GM23338 (cell line): ENCODE data around the gene NDST4. TPM values are rescaled to one million over a fixed set of nuclear protein-coding genes. Genes with fewer than 3 reads are reported as not detected.

Experiments
- ATAC-seq: fragments of 200-7000 bp; cut with Tn5 transposase; 3 replicates; pipeline ENCODE4 v1.9.1; 2020
- DNase-seq: peaks from one replicate; pipeline ENCODE4 v3.0.0-alpha.2; 2015; ENCODE audit warnings: low spot score
- H2AFZ ChIP-seq: fragments of 200-600 bp; sonication (generic); 2 replicates; pipeline ENCODE4 v1.8.0; 2016; ENCODE audit warnings: antibody characterized with exemption, mild to moderate bottlenecking, moderate library complexity
- H3F3A ChIP-seq: fragments of 200-600 bp; sonication (generic); replicated peaks from 2 replicates; pipeline ENCODE4 v1.8.0; 2017; ENCODE audit warnings: antibody characterized with exemption, mixed run types, low read depth
- H3K27ac ChIP-seq: fragments of 200-600 bp; sonication (generic); 2 replicates; pipeline ENCODE4 v1.6.1; 2016; ENCODE audit warnings: low read depth
- H3K27me3 ChIP-seq: fragments of 200-600 bp; sonication (generic); 2 replicates; pipeline ENCODE4 v1.8.0; 2016; ENCODE audit warnings: mild to moderate bottlenecking, mixed run types, moderate library complexity; ENCODE audit not compliant: insufficient read depth
- H3K36me3 ChIP-seq: fragments of 200-600 bp; sonication (generic); 2 replicates; pipeline ENCODE4 v1.8.0; 2016; ENCODE audit warnings: mild to moderate bottlenecking; ENCODE audit not compliant: insufficient read depth
- H3K4me1 ChIP-seq: fragments of 200-600 bp; sonication (generic); 2 replicates; pipeline ENCODE4 v1.8.0; 2016; ENCODE audit warnings: mild to moderate bottlenecking, moderate library complexity; ENCODE audit not compliant: insufficient read depth
- H3K4me2 ChIP-seq: fragments of 200-600 bp; sonication (generic); 2 replicates; pipeline ENCODE4 v1.7.1; 2017; ENCODE audit warnings: mixed run types
- H3K4me3 ChIP-seq: fragments of 200-600 bp; sonication (generic); 2 replicates; pipeline ENCODE4 v1.6.1; 2016; ENCODE audit warnings: mixed run types
- H3K79me2 ChIP-seq: fragments of 200-600 bp; sonication (generic); replicated peaks from 2 replicates; pipeline ENCODE4 v1.8.0; 2017; ENCODE audit warnings: mild to moderate bottlenecking; ENCODE audit not compliant: insufficient read depth
- H3K9me2 ChIP-seq: fragments of 200-600 bp; sonication (generic); 2 replicates; pipeline ENCODE4 v1.8.0; 2017; ENCODE audit not compliant: insufficient read depth
- H4K20me1 ChIP-seq: fragments of 200-600 bp; sonication (generic); replicated peaks from 2 replicates; pipeline ENCODE4 v1.8.0; 2017; ENCODE audit warnings: mild to moderate bottlenecking; ENCODE audit not compliant: insufficient read depth
- H3K27ac Mint-ChIP-seq: 2 replicates; pipeline ENCODE4 v1.8.0; 2020; ENCODE audit warnings: inconsistent platforms, mild to moderate bottlenecking, moderate library complexity, mixed read lengths
- H3K27me3 Mint-ChIP-seq: 3 replicates; pipeline ENCODE4 v1.8.0; 2022; ENCODE audit warnings: low read depth, mild to moderate bottlenecking, moderate library complexity, mixed read lengths, inconsistent platforms; ENCODE audit not compliant: insufficient read depth, poor library complexity
- H3K36me3 Mint-ChIP-seq: 3 replicates; pipeline ENCODE4 v1.8.0; 2021; ENCODE audit warnings: low read depth, mild to moderate bottlenecking, inconsistent platforms, moderate library complexity, mixed read lengths
- H3K4me1 Mint-ChIP-seq: 3 replicates; pipeline ENCODE4 v1.8.0; 2020; ENCODE audit warnings: mild to moderate bottlenecking, inconsistent platforms, mixed read lengths
- H3K4me3 Mint-ChIP-seq: 3 replicates; pipeline ENCODE4 v1.8.0; 2021; ENCODE audit warnings: moderate library complexity, mild to moderate bottlenecking, inconsistent platforms, mixed read lengths
- H3K9me3 Mint-ChIP-seq: 3 replicates; pipeline ENCODE4 v1.8.0; 2020; ENCODE audit warnings: moderate library complexity, mild to moderate bottlenecking, inconsistent platforms, mixed read lengths
- CREB1 ChIP-seq: fragments of 250-450 bp; sonication (Bioruptor Pico); IDR thresholded peaks from 2 replicates; pipeline ENCODE4 v1.5.0; 2020; ENCODE audit warnings: low read depth, mild to moderate bottlenecking, moderate library complexity
- CTCF ChIP-seq, 2 experiments: fragments of 200-600 bp in 1 of 2; sonication (generic) in 1 of 2; conservative IDR thresholded peaks; 2 replicates each; pipeline versions ENCODE4 v1.5.1 to v1.6.1; 2016 to 2017; ENCODE audit warnings: antibody characterized with exemption in 2 of 2, low read depth in 2 of 2, mild to moderate bottlenecking in 2 of 2, moderate library complexity in 1 of 2
- ETS1 ChIP-seq: IDR thresholded peaks from 2 replicates; pipeline ENCODE4 v1.6.1; 2016; ENCODE audit warnings: antibody characterized with exemption
- EZH2 ChIP-seq: fragments of 200-600 bp; sonication (generic); IDR thresholded peaks from one replicate; pipeline ENCODE4 v1.8.0; 2017; ENCODE audit warnings: antibody characterized with exemption, mild to moderate bottlenecking, low read depth; ENCODE audit not compliant: unreplicated experiment
- JUNB ChIP-seq: IDR thresholded peaks from one replicate; pipeline ENCODE4 v1.6.1; 2016; ENCODE audit warnings: antibody characterized with exemption; ENCODE audit not compliant: unreplicated experiment
- NANOG ChIP-seq: IDR thresholded peaks from 2 replicates; pipeline ENCODE4 v1.6.1; 2016; ENCODE audit warnings: antibody characterized with exemption, borderline replicate concordance
- REST ChIP-seq: IDR thresholded peaks from one replicate; pipeline ENCODE4 v1.6.1; 2018; ENCODE audit warnings: antibody characterized with exemption; ENCODE audit not compliant: unreplicated experiment
- ZNF114 ChIP-seq: fragments of 250-450 bp; sonication (Bioruptor Pico); IDR thresholded peaks from 2 replicates; pipeline ENCODE4 v1.5.0; 2020; ENCODE audit warnings: mild to moderate bottlenecking, moderate library complexity
- ZNF331 ChIP-seq: fragments of 250-450 bp; sonication (Bioruptor Pico); IDR thresholded peaks from 2 replicates; pipeline ENCODE4 v1.5.0; 2020; ENCODE audit warnings: low read depth, mild to moderate bottlenecking, moderate library complexity
- ZNF462 ChIP-seq: fragments of 250-450 bp; sonication (Bioruptor Pico); IDR thresholded peaks from 2 replicates; pipeline ENCODE4 v1.5.0; 2020; ENCODE audit warnings: mild to moderate bottlenecking, moderate library complexity
- polyA plus RNA-seq: library from polyadenylated mRNA; unstranded; fragments of >200 nt; fragmentation: Nextera tagmentation; extraction: Ambion mirVana; gene quantifications from 2 replicates; pipeline ENCODE4 v1.2.1, GENCODE V29; 2016
- total RNA-seq: library from RNA; depleted of rRNA; stranded (reverse); fragments of >200 nt; shearing (Covaris generic); gene quantifications from 2 replicates; pipeline ENCODE4 v1.2.3, GENCODE V29; 2014

Gene NDST4
- total and polyA plus RNA-seq, 2 experiments from 2014 or later = not detected

GRCh38 chr4:114986133-114986532, 127.3 kb downstream of the NDST4 start (continued):
- TF ChIP-seq ZNF462 = no peak
- TF ChIP-seq REST = no peak
- no peak for TF ChIP-seq CREB1 (CRISPR knock-in tag)
- TF ChIP-seq ZNF331 = no peak

DNA sequence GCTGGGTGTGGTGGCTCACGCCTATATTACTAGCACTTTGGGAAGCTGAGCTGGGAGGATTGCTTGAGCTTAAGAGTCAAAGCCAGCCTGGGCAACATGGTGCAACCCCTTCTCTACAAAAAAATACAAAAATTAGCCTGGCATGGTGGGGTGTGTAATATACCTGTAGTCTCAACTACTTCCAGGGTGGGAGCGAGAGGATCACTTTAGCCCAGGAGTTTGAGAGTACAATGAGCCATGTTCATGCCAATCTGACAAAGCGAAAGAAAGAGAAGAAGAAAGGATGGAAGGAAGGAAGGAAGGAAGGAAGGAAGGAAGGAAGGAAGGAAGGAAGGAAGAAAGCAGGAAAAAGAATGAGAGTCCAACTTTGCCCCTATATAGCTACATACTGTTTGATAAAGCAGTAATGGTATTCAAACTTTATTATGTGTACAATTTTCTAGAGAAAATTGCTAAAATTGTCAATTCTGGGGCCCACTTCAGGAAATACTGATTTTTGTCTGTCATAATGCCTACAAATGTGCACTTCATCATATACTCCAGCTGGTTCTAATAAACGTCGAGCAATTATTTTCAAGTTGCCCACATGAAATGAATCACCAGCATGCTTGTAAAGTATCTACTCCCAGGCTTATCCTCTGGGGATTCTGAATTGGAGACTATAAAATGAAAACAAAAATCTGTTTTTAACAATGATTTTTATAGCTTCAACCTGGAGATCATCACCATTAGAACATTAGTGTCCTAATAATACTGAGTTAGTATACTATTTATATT, 132.3 kb downstream of the NDST4 start:
- Mint-ChIP-seq H3K4me1 (peaks cover 4% of the 10 kb centered on the region), H3K27ac (no peak overlapping the region; the same call in 1 of the 2 replicates), H3K9me3 (peaks cover 17% of the 10 kb centered on the region), H3K4me3 (no peak overlapping the region), H3K36me3 (peaks cover 16% of the 10 kb centered on the region), H3K27me3 (no peaks in the 10 kb centered on the region)
- no peaks in the 10 kb centered on the region for H3F3A ChIP-seq
- ATAC-seq (no peak), DNase-seq (no peak)
- no peaks in the 10 kb centered on the region for H3K27me3 ChIP-seq
- peaks cover 2% of the 10 kb centered on the region; the same call in 1 of the 2 replicates for H3K4me1 ChIP-seq
- H3K4me2 ChIP-seq = no peak overlapping the region
- no peaks in the 10 kb centered on the region for H3K36me3 ChIP-seq
- H3K4me3 ChIP-seq = no peak overlapping the region
- peaks cover 8% of the 10 kb centered on the region; the same call in 1 of the 2 replicates for H3K9me2 ChIP-seq
- H3K79me2 ChIP-seq = no peaks in the 10 kb centered on the region
- no peak overlapping the region for H2AFZ ChIP-seq
- H4K20me1 ChIP-seq = no peaks in the 10 kb centered on the region
- no peak overlapping the region for H3K27ac ChIP-seq
- no peak for TF ChIP-seq ETS1
- no peak for TF ChIP-seq EZH2
- no peak for TF ChIP-seq ZNF114 (CRISPR knock-in tag)
- TF ChIP-seq ZNF331 = no peak
- TF ChIP-seq CTCF (conservative IDR thresholded peaks at IDR 0.05; ENCODE audit: low read depth in 2 of 2) = no peak
- TF ChIP-seq JUNB = no peak
- TF ChIP-seq NANOG = no peak
